Stimulated activated CD4-positive, alpha-beta T cell treated with anti-CD3 and anti-CD28 coated beads, Interleukin-15, amount 100 ng/mL, for 24 hours (primary cell): ENCODE results near the gene ANKRD27.
"Not testable (repeated sequence)": the region's sequence is repeated elsewhere in the genome, so short reads cannot be mapped to it uniquely, and the experiment has no call there.

ENCODE experiments used
- DNase-seq: peaks from one replicate; pipeline ENCODE4 v3.0.0-alpha.2; 2020

Gene ANKRD27

GRCh38 chr19:32688311-32688710 is 13.3 kb upstream of the ANKRD27 start:
- no peak for DNase-seq

DNA sequence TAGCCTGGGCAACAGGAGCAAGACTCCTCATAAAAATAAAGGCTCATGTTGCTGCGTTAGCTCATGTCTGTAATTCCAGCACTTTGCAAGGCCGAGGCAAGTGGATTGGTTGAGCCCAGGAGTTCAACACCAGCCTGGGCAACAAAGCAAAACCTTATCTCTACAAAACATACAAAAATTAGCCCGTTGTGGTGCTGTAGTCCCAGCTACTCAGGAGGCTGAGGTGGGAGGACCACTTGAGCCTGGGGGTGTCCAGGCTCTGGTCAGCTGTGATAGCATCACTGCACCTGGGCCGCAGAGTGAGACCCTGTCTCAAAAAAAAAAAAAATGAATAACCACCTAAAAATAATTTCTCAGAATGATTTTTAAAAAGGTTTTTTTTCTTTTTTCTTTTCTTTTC is 12.7 kb upstream of the ANKRD27 start:
- no peak for DNase-seq

DNA sequence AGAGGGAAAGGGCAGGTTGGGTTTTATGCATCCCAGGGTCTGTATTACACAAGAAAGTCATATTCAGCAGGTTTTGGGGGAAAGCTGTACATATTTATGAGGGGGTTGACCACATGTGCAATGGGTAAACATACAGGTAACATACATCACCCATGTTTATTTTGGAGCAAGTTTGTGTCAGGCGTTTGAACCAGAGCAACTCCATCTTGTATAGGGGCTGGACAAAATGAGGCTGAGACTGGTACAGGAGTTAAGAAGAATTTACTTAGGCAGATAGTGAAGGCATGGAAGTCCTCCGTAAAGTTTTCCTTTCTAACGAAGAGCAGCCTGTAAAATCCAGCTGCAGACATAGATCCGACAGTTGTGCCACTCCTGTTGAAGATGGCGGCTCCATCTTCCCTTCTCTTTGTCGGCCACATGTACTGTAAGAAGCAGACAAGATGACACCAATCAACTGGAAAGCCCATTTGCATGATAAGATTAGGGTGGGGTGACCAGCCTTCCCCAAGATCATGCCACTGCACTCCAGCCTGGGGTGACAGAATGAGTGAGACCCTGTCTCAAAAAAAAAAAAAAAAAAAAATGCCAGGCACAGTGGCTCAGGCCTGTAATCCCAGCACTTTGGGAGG is 12.0 kb upstream of the ANKRD27 start:
- DNase-seq = no peak

- DNase-seq = no peak
Measured at GRCh38 chr19:32682317-32682716, 7.3 kb upstream of the ANKRD27 start.

DNA sequence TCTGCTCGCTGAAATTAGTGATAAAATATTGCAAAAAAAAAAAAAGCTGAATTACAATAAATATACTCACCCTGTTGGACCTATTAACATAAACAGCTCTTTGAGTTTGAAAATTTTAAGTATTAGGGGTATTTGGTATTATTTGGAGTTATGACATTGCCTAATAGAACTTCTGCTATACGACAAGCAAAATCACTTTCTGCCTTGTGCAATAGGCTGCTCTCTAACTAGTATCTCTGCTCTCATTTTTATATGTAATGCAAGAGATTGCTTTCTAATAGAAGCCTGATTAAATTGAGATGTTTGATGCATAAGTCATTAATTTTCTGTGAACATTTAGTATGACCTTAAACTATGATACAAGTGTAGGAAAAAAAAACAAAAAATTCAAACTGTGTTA is 6.0 kb upstream of the ANKRD27 start:
- DNase-seq = no peak

GRCh38 chr19:32677657-32678056 is 2.7 kb upstream of the ANKRD27 start:
- no peak for DNase-seq

DNA sequence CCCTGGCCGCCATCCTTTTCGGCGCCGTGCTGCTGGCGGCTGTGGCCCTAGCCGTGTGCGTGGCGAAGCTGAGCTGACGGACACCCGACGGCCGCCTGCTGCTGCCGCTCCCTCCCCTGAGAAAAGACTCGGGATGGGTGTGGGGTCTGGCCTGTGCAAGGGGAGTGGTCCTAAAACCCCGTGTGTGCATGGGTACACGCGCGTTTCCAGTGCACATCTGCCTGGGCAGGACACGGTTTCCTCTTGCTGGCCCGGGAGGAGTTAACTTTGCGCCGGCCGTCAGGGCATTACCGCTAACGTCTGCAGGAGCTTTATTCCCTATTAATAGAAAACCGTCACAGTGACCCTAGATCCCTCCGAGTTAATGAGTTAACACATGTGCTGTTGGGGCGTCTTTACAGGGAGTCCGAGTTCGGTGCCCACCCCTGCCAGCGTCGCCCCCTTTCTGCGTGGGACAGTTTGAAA is 1.9 kb upstream of the ANKRD27 start:
- no peak for DNase-seq

DNA sequence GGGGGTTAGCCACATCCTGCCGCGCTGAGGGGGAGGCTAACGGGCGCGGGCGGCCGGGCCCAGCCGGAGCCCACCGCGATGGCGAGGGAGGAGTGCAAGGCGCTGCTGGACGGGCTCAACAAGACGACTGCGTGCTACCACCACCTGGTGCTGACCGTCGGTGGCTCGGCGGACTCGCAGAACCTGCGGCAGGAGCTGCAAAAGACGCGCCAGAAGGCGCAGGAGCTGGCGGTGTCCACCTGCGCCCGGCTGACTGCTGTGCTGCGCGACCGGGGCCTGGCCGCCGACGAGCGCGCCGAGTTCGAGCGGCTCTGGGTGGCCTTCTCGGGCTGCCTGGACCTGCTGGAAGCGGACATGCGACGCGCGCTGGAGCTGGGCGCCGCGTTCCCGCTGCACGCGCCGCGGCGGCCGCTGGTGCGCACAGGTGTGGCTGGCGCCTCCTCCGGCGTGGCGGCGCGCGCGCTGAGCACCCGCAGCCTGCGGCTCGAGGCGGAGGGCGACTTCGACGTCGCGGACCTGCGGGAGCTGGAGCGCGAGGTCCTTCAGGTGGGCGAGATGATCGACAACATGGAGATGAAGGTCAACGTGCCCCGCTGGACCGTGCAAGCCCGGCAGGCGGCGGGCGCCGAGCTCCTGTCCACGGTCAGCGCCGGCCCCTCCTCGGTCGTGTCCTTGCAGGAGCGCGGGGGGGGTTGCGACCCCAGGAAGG is 1.4 kb upstream of the ANKRD27 start:
- DNase-seq = peak; percentile 24

DNA sequence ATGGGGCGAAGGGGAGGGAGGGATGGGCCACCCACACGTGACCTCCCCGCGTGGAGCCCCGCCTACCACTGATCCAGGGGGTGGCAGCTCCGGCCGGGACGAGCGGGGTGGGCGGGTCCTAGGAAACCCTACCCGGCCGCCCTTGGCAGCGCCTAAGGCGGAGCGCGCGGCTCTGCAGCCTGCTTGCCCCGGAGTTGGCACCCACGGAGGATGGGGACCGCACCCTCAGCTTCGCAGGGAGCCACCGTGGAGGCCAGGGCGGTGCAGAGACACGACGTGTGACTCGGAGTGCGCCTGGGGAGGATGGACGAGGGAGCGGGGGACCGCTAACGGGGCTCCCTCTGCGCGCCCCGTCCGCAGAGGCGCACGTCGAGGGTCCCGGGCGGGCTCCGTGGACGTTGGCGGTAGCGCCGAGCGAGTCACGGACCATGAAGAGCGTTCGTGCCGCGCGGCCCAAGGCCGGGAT is 773 bp upstream of the ANKRD27 start, which contains the start of gene RGS9BP:
Gene RGS9BP (plus strand): TSS at position 129 of the 466 bp plus-strand sequence. CDS start 416 bp downstream, outside the sequence.
- peak; percentile 82 for DNase-seq

- DNase-seq = no peak
Measured at GRCh38 chr19:32674153-32674930, 638 bp downstream of the ANKRD27 start.

DNA sequence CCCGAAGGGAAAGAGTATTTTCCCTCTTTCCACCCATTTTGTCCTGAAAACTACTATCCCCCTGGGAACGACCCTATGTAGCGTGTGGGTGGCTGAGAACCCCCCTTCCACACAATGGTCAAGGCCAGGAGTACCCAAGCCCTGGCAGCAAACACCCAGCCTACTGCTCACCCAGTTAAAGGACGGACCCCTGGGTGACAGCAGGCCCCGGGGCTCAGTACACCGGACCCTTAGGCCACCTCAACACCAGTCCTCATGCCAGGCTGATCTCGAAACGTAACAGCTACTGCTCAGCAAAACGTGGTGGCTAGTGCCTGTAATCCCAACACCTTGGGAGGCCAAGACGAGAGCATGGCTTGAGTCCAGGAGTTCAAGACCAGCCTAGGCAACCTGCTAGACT is 1.4 kb downstream of the ANKRD27 start:
- no peak for DNase-seq

GRCh38 chr19:32672841-32673240 is 2.1 kb downstream of the ANKRD27 start:
- DNase-seq = no peak

DNA sequence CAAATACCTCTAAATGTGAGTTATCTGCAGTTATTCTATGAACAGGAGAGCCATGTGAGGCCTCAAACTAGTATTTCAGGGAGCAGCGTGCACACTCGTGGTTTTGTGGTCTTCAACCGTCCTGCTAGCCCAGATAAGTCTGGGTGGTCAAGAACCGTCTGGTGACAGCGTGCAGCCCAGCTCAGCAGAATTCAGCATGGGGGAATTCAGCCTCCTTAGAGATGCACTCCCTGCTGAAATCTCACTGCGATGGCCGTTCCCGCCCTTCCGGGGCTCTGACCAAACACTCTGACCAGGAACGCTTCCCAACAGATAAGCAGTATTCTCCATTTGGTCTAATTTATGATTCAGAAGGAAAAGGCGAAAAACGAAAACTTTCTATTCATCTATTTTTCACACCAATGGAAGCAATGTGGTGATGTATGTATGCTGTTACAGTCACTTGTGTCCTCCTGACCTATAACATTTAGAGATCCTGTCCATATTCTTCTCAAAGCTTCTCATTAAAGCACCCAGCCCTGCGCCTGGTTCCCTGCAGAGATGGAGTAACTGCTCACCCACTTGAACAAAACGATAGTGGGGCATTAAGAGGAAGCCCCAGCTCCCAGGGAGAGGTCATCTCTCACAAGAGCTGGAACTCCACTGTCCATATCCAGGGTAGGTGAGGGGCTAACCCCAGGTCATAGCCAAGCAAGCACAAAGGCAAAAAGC is 2.9 kb downstream of the ANKRD27 start:
- no peak for DNase-seq

GRCh38 chr19:32669310-32669709 is 5.7 kb downstream of the ANKRD27 start:
- no peak for DNase-seq

DNA sequence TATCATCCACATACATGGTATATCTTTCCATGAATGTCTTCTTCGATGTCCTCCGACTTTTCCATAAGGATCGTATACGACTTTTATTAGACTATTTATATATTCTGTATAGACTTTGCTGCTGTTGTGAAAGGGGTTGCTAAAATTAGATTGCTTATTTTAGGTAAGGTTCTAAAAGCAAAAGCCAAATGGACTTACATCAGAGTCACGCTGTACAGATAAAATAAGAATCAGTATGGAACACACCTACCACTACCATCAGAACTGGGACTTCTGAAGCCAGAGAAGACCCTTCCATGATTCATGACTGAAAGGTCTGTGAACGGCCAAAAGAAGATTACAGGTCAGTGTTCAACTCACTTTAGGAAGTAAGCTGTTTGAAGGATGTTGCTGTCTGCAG is 8.9 kb downstream of the ANKRD27 start:
- no peak for DNase-seq

GRCh38 chr19:32662186-32662585 is 12.8 kb downstream of the ANKRD27 start:
- peak; percentile 9 for DNase-seq

DNA sequence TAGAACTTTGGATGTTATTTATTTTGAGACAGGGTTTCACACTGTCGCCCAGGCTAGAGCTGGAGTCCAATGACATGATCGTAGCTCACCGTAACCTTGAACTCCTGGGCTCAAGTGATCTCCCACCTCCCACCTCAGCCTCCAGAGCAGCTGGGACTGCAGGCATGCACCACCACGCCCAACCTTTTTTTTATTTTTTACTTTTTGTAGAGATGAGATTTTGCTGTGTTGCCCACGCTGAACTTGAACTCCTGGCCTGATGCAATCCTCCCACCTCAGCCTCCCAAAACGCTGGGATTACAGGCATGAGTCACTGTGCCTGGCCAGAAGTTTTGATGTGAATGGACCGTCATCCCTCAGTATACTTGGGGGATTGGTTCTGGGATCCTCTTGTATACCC is 13.7 kb downstream of the ANKRD27 start:
- DNase-seq = no peak

- no peak for DNase-seq
Measured at GRCh38 chr19:32658527-32658926, 16.5 kb downstream of the ANKRD27 start.

DNA sequence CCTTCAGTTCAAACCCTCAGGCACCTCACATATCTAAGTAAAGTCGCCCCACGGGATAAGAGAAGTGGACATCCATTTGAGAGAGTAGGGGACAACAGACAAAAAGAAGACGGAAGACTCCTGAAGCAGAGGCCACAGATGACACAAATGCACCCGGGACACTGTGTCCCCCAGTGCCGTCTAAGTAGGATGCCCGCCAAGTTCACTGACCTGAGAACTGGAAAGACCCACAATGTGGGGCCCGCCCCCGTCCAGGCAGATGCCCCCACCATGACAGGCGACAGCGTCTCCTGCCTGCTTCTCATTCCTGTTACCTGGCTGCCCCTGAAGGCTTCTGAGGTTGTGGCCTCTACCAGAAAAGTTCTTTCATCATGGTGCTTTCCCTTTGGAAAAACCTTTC is 16.9 kb downstream of the ANKRD27 start:
- no peak for DNase-seq

DNA sequence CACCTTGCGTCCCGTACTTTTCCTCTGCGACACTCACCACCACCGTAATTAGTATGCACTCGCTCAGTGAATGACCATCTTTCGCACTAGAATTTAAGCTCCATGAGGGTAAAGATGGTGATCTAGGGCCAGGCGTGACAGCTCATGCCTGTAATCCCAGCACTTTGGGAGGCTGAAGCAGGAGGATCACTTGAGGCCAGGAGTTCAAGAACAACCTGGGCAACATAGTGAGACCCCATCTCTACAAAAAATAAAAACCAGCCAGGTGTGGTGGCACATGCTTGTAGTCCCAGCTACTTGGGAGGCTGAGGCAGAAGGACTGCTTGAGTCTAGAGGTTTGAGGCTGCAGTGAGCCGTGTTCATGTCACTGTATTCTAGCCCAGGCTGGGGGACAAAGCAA is 18.6 kb downstream of the ANKRD27 start:
- DNase-seq = not testable (repeated sequence)

- DNase-seq = no peak
Measured at GRCh38 chr19:32653599-32653915, 21.4 kb downstream of the ANKRD27 start.

GRCh38 chr19:32652894-32653598 is 21.9 kb downstream of the ANKRD27 start:
- DNase-seq = no peak
